ENCODE data around the gene COL1A1.

Gene COL1A1

GRCh38 chr17:50134206-50135110, 67.0 kb downstream of the COL1A1 start:
- peak; percentile 14; the same call in 1 of the 2 replicates for TF ChIP-seq CTCF (IDR thresholded peaks at IDR 0.05; ENCODE audit: low read depth, low read length)
- DNase-seq (ENCODE audit: extremely low read depth, low read depth), result no peak

GRCh38 chr17:50133769-50134099, 67.7 kb downstream of the COL1A1 start:
- no peak for DNase-seq (ENCODE audit: extremely low read depth, low read depth)
- TF ChIP-seq CTCF (IDR thresholded peaks at IDR 0.05; ENCODE audit: low read depth, low read length), result no peak
